Globus pallidus (tissue), 1 donor: Measurements from ENCODE around the gene STPG3.

Source experiments
- DNase-seq: peaks from one replicate; pipeline ENCODE4 v3.0.0-alpha.2; 2015; ENCODE audit warnings: low spot score

STPG3 gene

DNA sequence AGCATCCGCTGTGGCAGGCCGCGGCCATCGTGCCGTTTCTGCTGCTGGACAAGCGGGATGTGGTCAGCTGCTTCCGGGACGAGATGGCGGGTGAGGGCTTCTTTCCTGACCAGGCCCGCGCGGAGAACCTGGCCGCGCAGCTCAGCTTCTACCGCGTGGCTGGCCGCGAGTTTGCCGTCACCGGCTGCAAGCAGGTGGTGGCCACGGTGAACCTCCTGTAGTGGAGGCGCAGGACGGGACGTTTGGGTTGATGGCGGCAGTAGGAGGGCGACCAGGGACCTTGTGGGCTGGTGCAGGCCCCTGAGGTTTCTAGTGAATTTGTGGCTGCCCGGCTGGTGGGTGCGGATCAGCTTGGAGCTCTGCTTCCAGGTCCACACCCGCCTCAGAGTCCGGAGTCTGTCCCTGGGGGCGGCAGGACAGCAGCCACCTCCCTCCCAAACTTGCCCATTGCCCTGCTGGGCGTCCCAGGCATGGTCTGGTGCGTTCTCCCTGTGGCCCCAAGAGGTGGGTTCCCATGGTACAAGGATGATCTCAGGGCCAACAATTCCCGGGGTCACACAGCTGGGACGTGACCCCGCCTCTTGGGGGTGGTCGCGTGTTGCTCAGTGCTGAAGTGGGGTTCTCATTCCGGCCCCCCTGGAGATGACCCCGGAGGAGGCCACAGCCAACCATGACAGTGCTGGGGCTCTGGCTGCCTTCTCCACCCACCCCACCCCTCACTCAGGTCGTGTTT is 28.8 kb downstream of the STPG3 start:
- DNase-seq, result no peak

- DNase-seq, result no peak
These were observed 29.6 kb downstream of the STPG3 start for GRCh38 chr9:137280474-137281344.

- DNase-seq, result no peak
These were observed 30.4 kb downstream of the STPG3 start for GRCh38 chr9:137281345-137282116.

GRCh38 chr9:137286975-137287383 is 35.9 kb downstream of the STPG3 start:
- no peak for DNase-seq

DNA sequence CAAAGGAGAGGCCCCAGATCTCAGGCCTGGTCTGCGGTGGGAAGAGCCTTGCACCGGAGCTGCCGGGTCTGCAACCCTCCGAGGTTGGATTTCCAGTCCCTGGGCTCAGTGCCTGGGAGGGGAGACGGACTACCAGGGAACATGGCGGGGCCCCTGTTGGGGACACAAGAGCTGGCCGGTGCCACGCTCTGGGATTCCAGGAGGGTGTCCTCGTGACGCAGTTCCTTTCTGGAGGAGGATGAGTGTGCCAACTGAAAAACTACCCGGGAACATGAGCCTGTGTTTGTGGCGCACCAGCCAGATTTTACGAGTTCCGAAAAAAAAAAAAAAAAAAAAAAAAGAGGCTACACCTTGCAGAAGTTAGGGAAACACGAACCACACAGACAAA is 42.0 kb downstream of the STPG3 start:
- no peak for DNase-seq

DNA sequence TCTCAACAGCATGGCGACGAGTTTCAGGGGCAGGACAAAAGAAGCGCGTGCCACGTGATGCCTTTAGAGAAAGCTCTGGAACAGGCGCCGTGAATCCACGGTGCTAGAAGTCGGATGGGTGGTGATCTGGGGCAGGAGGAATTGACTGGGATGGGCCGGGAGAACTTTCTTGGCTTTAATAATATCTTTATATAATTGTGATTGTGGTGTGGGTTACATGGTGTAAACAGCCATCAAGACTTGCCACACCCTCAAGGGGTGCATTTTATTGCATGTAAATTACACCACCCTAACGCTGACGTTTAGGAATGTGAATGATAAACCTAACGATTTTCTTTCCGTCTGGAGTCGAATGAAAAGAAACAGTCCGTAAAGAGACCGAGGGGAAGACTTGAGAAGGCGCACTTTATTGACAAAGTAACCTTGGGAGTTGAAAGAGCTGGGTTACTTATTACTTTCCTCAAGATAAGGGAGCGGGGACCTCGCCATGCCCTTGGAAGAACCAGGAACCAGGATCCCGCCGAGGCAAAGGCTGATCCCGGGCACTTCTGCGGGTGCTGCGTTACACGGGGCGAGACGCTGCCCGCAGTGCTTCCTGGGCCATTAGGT is 42.5 kb downstream of the STPG3 start:
- no peak for DNase-seq

- DNase-seq, result no peak
These were observed 43.1 kb downstream of the STPG3 start for GRCh38 chr9:137294091-137294680.

- DNase-seq, result no peak
These were observed 43.7 kb downstream of the STPG3 start for GRCh38 chr9:137294681-137295237.

DNA sequence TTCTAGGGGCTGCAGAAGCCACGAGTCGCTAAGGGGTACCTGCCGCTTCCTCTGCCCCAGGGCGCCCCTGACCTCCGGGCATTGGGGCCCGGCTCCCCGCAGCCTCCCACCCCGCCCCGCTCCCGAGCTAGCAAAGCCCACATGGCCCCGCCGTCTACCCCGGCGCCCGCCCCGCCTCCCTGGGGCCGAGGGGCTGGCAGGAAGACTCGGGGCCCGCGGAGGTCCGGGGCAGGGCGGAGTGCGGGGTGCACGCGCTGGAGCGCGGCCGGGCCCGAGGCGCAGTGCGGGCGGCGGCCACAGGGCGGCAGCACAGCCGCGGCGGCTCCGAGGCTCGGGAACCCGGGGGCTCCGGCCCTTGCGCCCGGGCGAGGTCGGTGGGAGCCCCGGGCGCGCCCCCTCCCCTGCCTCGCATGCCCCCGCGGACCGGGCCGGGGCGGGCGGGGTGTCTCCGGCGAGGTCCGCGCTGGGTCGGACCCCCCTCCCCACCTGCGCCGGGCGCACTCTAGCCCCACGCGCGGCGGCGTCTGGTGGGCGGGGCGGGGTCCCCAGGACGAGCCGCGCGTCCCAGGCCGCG is 44.2 kb downstream of the STPG3 start:
- no peak for DNase-seq

DNA sequence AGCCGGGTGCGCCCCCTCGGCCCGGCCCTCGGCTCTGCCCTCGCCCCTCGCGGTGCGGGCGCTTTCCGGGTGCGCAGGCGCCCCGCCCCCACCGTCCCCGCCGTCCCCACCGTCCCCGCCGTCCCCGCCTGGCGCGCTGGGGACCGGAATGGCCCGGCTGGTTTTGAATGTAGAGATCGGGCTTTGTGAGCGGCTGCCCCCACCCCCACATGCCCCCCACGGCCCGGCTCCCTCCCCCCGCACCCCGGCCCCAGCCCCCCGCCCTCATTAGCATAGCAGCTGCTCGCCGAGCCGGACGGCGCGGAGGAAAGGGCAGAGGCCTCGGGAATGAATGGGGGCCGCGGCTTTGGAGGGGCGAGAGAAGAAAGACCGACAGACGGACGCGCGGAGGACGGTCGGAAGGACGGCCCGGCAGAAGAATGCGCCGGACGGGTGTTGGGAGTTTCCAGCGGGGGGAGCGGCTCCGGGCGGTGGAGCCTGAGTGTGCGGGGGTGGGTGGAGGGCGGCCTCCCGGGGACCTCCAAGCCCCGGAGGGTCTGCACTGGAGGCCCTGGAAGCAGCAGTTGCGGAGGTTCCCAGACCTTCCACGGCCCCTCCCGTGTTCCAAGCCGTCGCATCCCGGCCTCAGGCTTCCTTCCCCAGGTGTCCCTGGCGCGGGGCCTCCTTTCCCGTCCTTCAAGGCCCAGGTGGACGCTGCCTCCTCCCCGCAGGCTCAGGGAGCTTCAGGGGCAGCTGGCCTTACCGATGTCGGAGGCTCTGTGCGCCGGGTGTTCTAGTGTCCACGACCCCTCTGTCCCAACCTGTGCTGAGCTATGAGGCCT is 45.0 kb downstream of the STPG3 start:
- DNase-seq, result no peak

DNA sequence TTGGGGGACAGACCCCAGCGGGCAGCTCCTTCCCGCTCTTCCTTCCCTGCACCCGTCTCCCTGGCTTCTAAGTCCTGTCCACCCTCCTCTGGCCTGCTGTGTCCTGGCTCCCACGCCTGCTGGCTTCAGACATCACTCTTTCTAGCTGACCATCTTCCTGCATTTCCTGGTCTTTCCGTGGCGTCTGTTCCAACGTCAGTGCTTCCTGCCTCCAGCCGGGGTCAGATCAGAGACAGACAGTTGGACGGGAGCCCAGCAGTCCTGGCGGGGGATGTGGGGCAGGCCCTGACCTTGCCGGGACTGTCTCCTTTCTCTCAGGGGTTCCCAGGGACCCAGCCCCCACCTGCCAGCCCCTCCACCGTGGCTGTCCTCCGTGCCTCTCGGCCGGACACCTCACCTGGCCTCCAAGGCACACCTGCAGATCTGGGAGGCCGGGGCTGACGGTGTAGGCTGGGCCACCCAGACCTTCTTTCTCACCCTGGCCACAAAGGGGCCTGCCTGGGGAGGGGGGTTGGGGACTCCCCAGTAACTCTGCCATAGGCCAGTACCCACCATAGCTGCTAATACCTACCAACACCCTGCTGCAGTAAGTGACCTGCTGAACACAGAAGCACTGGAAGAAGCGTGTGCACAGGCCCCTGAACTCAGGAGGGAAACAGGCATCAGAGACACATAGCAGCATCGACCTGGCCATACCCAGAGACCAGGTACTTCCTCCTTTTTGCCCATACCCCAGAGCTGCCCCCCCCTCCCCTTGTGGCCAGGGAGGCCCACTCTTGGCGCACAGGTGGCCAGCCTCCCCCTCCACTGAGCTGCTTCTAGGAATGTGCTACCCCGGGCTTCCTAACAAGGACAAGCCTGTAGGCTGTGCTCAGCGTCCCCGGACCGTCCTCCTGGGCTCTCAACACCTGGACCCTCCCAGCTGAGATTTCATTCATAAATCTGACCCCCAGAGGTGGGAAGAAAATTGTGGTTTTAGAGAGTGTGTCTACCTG is 45.9 kb downstream of the STPG3 start:
- no peak for DNase-seq

GRCh38 chr9:137297966-137298365 is 46.9 kb downstream of the STPG3 start:
- DNase-seq, result no peak

DNA sequence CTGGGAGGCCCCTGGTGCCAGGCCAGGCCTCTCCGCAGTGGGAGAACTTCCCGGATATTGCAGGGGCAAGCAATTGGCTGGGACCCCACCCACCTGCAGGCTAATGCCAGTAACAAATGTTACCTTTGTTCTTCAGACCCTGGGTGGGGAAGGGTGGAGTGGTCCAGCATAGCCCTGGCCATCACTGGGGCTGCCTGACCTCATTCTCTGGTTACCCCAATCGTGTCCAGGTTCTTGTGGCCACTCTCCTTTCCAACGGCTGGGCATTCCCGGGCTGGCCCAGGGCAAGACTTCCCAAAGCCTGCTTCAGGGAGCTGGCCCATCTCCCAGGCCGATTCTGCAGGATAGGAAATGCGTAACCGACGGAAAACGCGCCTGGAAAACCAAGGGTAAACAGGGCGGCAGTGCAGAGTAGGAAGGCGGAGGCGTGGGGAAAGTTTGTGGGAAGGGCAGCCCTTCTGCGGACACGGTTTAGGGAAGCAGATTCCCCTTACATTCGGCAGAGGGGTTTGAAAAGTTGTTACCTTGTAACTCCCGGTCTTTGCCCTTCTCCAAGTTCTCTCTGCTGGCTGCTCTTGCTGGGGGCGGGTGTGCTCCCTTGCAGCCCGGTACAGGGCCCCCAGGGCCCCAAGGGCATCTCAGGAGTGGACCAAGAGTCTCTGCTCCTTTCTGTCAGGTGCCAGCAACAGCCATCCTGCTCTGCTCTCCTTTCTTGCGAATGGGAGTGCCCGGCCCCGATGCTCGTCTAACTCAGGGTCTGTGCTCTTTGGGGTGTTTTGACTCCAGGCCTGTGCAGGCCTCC is 47.5 kb downstream of the STPG3 start:
- DNase-seq, result no peak

DNA sequence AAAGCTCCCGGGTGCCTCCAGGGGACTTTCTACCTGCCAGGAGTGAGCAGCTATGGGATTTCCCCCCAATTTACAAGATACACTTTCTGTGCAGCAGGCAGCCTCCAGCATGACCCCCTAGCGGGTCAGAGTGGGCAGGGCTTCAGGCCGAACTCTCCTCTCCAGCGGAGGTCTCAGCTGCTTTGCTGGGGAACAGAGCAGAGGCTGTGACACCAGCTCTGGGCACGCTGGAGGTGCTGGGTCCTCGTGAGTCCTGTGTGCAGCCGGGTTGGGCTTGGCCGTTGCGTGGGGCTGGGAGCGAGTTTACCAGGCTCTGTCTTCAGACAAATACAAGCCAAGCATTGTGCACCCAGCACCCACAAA is 48.1 kb downstream of the STPG3 start:
- no peak for DNase-seq

DNA sequence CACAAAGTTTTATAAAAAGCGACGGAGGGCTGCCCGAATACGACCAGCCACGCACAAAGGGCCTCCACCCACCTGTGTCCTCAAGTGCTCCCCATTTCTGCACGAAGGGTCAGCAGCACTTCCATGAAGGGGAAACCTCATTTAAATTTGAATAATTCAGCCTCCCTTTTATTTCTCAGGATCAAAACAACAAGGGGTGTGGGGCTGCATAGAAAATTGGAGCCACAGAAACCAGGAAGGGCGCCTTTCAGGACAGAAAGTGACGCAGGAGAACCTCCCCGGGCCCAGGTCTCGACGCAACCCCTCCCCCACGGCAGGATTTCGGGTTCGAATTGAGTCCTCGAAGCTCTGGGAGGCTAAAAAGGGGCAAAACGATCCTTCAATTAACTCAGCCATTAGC is 48.9 kb downstream of the STPG3 start:
- no peak for DNase-seq

GRCh38 chr9:137300567-137301080 is 49.5 kb downstream of the STPG3 start:
- no peak for DNase-seq

DNA sequence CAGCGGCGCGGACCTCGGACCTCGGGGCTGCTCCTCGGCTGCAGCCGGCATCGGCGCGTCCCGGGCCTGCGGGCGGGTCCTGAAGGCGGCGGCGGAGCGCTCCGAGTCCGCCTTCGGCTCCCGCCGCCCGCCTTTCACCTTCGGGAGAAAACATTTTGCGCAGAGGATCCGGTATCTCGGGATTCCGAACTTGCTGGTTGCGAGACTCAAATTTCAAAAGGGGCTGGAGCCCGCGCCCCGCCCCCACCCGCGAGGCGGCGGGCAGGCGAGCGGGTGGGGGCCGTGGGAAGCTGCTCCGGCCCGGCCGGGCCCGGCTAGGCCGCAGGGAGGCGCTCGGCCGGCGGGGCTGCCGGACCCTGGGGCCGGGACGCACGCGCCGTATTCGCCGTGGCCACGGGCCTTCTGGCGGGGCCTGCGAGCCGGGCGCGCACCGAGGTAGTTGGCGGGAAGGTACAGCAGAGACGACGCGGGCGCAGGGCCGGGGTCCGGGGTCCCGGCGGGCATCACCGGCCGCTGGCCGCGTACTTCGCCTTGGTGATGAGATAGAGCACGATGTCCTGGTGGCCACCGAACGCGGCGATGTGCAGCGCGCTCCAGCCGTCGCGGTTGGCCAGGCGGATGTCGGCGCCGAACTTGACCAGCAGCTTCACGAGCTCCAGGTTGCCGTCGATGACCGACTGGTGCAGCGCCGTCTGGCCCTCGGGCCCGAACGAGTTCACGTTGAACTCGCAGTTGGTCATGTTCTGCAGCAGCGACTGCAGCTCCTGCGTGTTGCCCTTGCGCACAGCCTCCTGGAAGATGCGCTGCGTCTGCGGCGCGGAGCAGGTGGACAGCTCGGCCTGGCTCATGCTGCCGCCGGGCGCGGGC is 50.2 kb downstream of the STPG3 start:
- no peak for DNase-seq
